HG03342 (cell line): ENCODE data around the gene EEF1E1.

ENCODE experiments used
- ATAC-seq: cut with Tn5 transposase; IDR thresholded peaks from one replicate; pipeline ENCODE4 v1.9.1; 2021; ENCODE audit warnings: mild to moderate bottlenecking, moderate library complexity; ENCODE audit not compliant: unreplicated experiment

EEF1E1 gene

DNA sequence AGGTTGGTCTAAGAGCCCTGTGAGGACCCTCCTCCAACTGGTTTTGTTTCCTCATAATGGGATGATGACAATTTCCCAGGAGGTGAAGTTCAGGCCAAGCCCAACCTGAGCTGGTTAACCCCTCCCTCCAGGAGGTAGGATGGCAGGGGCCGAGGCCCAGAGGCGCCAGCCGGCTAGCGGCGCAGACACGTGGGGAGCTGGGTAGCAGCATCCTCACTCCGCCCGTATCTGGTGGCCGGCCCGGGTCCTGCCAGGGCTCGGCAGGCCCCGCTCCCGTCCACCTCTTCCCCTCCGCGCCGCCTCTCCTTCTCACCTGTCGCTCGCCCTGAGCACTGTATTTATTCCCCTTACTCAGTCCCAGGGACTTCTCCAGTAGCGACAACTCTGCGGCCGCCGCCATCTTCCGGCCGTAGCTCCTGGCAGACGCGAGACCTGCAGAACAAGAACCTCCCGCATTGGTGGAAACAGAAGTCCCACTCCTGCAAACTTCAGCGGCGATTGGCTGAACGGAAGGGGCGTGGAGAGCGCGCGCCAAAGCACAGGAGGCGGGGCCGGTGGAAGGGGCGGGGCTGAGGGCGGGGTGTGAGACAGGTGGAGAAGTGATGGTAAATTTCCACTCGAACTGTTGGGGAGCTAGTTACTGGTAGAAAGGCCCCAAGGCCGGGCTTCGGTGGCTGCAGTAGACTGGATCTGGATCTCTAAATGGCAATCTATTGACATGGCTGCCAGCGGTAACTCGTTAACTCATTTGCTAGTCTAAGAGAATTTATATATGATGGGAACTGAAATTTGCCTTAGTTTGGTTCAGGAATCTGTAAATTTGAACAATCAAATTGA is at the start of gene EEF1E1:
EEF1E1 (minus strand) TSS at position 427 of the 837 bp plus-strand sequence; CDS start at position 400, 27 bp downstream.
- ATAC-seq, result peak; percentile 99

DNA sequence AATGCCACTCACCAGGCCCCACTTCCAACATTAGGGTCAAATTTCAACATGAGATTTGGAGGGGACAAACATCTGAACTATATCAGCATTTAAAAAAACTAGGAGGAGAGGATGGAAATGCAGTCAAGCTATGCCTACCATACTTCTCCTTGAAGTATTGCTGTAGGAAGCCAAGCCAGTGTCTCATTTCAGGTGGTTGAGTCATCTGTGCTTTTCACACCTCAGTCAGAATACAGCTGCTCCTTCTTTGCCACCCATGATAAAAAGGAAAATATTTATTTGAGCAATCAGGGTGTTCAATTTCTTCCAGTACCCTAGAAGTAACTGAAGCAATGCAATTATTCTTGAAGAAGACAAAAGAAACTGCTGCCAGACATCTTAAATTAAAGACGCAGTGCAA is 47.0 kb upstream of the EEF1E1 start:
- ATAC-seq, result no peak

DNA sequence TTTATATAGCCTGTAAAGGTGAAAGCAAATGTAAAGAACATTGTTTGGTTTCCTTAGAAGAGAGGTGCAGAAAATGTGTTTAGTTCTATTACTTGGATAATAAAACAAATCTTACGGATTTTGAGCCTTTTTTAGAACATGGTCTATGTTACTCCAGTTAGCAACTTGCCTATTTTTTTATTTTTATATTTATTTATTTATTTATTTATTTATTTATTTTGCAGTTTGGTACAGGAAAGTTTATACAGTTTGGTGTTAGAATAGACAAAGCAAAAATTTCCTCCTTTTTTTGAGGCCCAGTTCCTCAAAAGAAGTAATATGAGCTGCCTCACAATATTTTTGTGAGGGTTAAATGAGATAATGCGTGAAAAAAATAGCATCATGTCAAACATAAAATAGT is 41.6 kb upstream of the EEF1E1 start:
- no peak for ATAC-seq

DNA sequence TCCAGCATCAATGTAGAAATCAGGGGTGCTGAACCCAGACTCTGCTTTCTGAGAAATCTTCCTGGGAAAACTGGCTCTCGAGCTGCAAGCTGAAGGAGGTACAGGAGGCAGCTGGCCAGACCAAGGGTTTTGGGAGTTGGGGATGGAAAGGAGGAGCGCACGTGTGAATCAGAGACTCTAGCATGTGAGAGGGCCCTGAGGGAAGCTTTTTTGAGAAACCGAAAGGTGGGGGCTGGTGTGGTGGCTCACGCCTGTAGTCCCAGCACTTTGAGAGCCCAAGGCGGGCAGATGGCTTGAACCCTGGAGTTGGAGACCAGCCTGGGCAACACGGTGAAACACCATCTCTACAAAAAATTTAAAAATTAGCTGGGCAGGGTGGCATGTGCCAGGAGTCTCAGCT is 37.1 kb upstream of the EEF1E1 start:
- ATAC-seq, result no peak

DNA sequence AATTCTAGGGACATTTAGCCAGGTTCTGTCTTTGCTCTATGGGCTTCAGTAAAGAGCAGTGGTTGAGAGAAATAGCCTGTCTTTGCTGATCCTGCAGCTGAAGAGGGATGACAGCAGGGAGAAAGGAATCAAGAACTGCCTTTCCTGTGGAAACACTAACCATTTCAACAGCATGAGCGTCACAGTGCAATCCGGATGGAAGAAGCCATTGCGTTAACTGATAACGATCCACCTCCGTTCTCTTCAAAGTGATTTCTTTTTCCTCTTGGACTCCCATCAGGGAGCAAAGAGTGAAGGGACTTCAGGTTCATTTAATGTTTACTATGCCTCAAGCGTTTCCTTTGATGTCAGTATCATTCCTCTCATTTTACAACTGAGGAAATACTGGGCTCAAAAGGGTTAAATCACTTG is 35.2 kb upstream of the EEF1E1 start:
- ATAC-seq, result no peak

DNA sequence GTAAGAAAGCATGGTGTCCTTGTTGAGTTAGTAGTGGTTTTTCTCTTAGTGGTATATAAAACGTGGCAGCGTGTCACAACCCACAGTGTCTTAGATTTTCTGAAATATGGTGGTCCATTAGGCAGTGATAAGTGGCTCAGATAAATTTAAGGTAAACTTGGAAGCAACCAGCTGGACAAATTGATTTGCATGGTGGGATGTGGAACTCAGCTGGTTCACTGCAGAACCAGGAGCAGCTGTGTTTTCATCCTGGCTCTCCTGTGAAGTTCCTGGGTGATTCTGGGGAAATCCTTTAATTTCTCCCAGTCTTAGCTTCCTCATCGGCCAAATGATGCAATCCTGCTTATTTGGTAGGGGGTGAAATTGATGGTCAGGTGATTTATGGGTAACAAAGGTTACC is 32.9 kb upstream of the EEF1E1 start:
- ATAC-seq, result no peak

DNA sequence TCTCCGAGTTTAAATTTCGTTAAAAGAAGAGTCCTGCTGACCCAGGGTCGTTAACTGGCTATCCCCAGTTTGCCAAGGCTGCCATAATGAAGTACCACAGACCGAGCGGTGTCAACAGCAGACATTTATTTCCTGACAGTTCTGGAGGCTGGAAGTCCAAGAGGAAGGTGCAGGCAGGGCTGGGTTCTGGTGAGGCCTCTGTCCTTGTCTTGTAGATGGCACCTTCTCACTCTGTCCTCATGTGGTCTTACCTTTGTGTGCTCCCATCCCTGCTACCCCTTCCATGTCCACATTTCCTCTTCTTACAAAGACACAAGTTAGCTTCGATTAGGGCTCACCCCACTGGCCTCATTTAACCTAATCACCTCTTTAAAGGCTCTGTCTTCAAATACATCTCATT is 29.8 kb upstream of the EEF1E1 start:
- ATAC-seq, result no peak

DNA sequence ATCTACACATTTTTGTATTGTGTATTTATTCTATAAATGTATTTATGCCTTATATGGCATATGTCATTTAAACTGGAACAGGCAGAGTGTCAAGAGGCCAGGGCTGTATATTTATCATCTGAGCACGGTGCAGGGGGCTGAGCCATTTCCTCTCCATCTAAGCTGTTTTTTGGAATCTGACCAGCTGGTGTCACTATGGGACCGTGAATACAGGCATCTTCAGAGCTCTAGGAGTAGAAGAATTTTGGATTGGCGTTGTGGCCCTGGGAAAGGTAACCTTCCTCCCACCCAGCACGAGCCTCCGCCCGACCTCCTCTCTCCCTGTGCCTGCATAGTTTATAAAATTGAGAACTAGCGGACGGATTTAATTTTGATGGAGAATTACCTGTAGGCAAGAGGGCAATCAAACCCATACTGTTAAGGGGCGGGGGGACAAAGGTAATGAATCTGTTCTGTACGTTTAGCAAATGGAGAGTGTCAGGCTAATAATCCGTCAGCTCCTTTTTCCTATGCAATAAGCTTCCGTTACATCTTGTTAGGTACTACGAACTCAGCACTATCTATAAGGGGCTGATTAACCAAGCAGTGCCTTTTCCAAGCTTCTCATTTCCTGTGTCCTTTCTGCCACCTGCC is 29.0 kb upstream of the EEF1E1 start:
- ATAC-seq, result peak; percentile 80

DNA sequence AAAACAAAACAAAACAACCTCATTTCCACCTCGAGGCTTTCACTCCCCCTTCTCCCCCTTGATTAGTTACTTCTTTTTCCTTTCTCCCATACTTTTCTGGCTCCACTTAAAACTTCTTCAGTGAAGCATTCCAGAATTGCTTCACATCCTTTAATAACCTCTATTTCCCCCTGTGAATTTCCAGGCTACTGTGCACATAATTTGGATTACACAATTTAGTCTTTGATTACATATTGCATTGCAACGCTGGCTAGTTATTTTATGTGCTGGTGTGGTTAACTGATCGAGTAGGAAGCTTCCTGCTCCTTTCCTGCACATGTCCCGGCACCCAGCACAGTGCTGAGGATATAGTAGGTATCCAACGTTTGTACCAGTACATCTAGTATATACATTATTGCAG is 28.1 kb upstream of the EEF1E1 start:
- no peak for ATAC-seq

DNA sequence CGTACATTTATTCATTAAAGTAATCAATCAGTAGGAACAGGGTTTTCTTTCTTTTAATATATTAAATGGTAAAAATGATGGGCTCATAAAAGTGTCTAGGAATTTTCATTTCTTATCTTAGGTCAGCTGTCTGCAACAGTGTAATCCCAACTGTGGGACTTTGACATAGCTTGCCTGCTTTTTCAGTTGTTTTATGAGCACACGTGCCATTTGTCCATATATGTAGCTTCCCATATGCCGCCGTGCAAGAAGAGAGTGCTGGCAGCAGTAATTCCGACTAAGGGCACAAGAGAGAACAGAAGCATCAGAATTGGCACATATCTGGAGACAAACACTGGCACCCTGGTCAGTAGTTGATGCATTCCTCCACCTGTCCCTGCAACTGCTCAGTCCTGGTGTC is 20.9 kb upstream of the EEF1E1 start:
- no peak for ATAC-seq

DNA sequence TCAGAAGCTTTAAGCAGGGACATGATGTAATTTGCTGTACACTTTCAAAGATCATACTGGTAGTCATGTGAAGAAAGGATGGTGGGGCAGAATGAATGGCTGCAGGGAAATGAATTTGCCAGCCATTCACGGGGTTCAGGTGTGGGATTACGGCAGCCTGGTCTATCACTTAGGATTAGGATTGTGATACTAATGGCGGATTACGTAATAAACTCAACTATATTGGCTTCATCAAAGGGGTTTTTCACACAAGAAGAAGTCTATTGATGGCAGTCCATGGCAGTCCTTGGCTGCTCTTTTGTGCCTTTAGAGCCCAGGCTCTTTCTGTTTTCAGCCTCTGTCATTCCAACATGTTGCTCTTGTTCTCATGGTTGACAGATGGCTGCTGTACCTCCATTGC is 12.6 kb upstream of the EEF1E1 start:
- no peak for ATAC-seq

DNA sequence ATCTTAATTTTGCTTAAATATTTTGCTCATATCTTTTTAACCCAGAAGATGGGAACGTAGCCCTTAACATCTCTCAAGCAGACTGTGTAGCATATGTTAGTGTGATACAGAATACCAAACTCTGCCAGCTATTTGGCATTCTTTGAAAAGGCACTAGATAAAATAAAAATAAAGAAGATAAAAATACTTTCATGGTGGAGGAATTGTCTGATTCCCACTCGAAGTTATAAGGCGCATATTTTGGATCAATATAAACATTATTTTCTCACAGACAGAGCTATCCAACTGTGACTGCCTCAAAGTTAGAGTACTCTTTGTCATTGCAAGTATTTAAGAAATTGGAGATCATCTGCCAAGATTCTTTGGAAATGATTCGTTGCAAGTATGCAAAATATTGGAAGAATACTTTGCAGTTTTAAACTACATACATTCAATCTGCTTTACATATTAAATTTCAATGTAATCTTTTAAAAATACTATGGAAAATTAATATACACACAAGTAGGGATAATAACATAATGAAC is 10.8 kb upstream of the EEF1E1 start:
- no peak for ATAC-seq

DNA sequence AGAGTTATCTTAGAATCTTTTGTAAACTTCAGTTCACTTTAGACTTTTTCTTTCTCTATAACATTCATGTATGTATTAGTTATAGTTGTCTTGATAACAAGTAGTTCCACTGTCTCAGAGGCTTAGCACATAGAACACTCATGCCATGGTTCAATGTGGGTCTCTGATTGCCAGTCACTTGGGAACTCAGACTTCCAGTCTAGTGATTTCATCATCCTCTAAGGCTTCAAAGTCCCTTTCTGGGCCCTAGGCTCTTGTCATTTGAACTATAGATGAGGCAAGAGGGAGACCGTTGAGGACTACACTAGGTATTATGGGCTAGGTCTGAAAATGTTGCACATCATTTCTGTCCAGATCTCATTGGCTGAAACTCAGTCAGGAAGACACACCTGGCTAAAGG is 8.4 kb upstream of the EEF1E1 start:
- no peak for ATAC-seq

DNA sequence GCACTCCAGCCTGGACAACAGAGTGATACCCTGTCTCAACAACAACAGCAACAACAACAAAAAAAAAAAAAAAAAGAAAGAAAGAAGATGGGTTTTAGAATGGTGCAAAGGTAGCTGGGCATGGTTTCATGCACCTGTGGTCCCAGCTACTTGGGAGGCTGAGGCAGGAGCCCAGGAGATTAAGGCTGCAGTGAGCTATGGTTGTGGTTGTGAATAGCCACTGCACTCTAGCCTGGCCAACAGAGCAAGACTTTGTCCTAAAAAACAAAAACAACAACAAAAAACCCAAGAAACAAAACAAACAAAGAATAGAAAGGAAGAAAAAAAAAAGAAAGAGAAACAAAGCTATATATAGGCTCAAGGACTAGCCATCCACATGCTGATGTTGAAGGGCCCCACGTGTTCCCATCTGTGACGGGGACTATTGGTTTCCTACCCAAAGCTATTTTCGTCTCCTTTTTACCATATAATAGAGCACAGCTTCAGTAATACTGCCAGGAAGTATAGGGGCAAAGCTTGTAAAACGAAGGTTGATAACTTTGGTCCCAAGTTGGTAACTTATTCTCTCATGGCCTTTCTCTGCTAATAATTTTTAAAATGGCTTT is 7.9 kb upstream of the EEF1E1 start:
- ATAC-seq, result peak; percentile 74

DNA sequence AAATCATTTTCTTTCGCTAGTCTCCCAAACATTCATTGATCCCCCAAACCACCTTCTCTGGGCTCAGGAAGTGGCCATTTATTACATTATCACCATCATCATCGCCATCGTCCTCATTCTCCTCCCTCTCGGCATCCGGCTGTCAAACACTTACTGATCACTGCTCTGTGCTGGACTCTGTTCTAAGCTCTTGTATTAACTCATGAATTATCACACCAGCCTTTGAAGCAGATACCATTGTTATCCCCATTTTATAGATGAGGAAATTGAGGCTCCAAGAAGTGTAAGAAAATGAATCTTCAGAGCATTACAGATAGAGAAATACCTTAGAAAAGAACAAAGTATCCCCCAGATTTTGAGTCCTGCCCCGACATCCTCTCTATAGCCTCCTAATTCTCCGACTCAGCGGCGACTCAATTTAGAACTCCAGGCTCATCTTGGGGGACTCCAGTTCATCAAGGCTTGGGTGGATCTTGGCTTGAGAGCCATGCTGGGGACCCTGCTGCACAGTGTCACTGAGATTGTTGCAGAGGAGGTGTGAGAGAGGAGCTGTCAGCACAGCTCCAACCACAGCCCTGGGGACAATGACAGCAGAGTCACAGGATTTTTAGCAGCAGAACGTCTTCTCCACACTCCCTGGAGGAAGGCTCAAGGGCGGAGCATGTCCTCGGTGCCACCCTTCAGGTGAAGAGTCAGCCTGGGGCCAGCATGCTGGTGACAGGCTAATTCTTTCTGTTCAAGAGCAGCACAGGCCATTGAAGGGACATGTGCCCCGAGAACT is 6.6 kb upstream of the EEF1E1 start:
- ATAC-seq, result no peak

DNA sequence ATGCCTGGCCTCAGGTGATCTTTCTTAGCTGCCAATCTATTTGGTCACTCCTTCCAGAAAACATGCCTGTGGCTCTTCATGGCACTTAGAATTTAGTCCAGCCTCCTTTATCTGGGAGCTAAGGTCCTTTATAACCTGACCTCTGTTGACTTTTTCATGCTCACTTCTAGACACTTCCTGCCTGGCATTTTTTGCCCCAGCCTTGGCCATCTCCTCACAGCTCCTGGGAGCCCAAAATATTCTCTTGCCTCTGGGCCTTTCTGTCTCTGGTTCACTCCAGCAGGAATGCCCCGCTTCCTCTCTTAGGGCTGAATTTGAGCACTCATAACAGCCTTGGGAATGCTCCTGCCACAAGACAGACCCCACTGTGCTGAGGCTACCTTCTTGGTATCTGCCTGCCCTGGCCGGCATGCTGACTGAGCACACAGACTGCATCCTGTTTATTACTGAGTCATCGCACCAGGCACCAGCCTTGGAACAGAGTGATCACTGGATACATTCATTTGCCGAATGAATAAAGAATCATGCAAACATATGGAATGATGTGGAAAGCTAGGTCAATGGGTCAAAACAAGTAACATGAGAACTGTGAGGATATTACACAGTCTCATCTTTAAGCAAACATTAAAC is 5.8 kb upstream of the EEF1E1 start:
- ATAC-seq, result no peak

DNA sequence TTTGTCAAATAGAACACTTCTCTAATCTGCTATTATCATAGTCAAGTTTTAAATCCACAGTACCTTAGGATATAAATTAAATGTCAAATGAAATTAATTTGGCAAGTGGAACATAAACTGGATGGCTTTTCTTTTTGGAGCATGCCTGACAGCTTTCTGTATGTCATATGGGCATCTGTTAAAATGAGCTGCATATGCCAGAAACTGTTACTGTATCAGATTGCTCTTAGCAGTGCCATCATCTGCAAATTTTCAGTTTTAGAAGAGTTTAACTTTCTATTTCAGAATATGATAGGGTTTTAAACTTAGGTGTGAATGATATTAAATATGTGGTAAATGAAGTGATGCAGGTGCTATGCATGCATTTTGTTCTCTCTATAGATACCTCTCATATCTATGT is 3.4 kb upstream of the EEF1E1 start:
- ATAC-seq, result no peak

DNA sequence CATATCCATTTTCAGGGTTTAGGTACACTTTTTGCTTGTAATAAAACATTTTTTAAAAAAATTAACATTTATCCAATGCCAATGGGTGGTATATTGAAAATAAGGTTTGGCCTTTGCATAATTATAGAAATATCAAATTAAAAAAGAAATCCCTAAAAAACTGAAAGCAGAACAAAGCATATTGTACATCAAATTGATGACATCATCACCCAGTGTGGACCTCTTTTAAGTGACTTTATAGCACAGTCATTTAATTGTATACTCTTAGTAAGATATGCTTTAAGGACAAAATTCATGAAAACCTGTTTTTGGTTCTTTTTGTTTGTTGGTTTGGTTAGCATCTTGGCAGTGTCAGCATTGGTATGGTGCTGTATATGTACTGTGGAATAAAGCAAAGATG is 1.4 kb upstream of the EEF1E1 start:
- ATAC-seq, result no peak

DNA sequence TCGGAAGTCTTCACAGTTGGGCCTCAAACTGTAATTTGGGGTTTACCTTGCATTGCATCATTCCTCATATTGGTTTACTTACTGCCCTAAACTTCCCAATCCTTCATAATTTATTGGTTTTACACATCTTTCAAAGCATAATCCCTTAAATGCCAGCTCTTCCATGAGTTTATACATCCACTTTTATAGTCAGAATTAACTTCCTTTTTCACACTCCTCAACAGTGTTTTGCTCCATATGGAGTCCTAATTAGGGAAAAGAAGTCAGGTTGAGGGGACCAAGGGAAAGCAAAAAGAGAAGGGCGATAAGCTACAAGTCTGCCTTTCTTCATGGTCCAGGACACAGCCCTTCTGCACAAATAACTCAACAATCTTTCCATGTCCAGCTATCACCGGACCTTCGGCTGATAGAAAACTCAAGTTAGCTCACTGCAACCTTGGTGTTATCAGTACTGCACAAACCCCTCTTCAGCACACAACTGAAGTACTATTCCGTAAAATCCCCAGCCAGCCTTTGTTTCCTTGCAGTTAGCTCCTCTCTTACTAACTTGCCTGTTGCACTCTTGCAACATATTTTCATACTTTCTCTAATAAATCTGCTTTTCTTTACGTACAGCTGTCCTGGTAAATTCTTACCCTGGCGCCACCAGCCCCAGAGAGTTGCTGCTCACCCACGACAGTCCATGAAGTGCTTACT is 2.0 kb downstream of the EEF1E1 start:
- ATAC-seq, result no peak

DNA sequence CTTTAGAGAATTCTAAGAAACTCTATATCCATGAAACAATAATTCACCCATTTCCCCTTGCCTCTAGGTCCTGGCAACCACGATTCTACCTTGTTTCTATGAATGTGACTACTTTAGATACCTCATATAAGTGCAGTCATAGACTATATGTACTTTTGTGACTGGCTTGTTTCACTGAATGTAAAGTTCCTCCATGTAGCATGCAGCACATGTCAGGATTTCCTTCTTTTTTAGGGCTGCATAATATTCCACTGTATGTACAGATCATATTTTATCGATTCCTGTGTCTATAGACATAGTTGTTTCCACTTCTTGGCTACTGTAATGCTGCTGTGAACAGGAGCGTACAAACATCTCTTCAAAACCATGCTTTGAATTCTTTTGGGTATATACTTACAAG is 11.7 kb downstream of the EEF1E1 start:
- ATAC-seq, result no peak
